A172 (cell line): ENCODE results near the gene MYL6. TPM values are rescaled to one million over a fixed set of nuclear protein-coding genes. Genes with fewer than 3 reads are reported as not detected.

Source experiments
- DNase-seq: peaks from one replicate; pipeline ENCODE4 v3.0.0-alpha.2; 2015; ENCODE audit warnings: low spot score
- total RNA-seq: library from RNA; depleted of rRNA; stranded (reverse); fragments of >200 nt; shearing (Covaris generic); gene quantifications from 2 replicates; pipeline ENCODE4 v1.2.3, GENCODE V29; 2014; rRNA removed

MYL6 gene
- total RNA-seq, 1 experiment from 2014 or later = 2,063 TPM

GRCh38 chr12:56189099-56189917 is 31.1 kb downstream of the MYL6 start, which contains the start of gene SMARCC2:
SMARCC2 (minus strand) TSS chr12:56189483; CDS start chr12:56189461, 22 bp downstream.
- peak; percentile 82 for DNase-seq

GRCh38 chr12:56189918-56190694 is 31.9 kb downstream of the MYL6 start:
- DNase-seq = peak; percentile 82

DNA sequence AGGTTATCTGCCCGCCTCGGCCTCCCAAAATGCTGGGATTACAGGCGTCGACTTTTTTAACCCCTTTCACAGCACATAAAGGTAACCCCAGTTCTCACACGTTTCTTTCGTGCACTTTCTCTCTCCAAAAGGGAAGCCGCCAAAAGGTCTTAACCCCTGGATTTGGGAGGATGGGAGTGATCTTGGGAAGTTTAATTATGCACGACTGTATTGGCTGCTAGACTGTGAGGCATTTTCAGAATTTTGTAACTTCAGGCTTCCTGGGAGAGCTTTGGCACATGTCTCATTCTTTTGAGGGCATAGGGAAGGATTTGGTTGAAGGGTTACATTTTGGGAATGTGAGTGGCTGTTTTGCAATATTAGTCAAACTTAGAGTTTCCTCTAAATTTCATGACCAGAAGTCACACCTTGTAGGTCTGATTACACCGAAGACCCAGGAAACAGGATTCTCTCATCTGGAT is 32.6 kb downstream of the MYL6 start:
- no peak for DNase-seq

DNA sequence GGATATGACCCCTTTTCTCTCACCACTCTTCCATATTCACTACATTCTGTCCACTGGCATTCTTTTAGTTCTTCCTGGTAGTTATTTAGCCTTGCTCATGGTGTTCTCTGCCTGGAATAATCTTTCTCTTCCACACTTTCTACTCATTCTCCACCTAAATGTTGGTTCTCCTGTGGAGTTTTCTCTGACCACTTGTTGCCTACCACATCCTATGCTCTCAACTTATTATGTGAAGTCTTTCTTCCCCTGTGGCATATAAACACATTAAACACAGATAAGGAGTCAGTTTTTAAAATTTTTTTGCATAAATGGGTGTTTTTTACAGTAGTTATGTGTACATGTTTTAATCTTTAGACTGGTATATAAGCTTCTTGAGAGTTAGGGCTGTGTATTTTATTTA is 34.4 kb downstream of the MYL6 start:
- no peak for DNase-seq

DNA sequence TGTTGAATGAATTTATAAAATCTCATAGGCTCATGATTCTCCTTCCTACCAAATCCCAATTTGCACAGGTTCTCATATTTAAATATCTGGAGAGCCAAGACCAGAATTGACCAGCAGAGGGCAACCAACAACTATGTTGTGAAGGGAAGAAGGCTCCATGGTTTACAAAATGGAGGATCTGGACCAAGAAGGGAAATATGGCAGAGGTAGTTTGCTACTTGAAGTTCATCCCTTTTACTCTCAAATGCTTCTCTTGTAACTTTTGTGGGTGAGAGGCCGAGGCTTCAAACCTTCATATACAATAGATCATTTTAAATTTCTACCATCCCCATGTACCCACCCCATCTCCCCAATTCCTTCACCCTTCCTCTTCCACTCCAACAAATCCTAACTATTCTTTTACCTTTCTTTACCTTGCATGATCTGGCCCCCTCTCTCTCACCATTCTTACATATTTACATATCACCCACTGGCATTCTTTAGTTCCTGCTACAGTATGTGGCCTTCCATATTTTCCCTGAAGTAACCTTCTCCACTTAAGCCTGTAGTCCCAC is 34.9 kb downstream of the MYL6 start:
- peak; percentile 79 for DNase-seq

DNA sequence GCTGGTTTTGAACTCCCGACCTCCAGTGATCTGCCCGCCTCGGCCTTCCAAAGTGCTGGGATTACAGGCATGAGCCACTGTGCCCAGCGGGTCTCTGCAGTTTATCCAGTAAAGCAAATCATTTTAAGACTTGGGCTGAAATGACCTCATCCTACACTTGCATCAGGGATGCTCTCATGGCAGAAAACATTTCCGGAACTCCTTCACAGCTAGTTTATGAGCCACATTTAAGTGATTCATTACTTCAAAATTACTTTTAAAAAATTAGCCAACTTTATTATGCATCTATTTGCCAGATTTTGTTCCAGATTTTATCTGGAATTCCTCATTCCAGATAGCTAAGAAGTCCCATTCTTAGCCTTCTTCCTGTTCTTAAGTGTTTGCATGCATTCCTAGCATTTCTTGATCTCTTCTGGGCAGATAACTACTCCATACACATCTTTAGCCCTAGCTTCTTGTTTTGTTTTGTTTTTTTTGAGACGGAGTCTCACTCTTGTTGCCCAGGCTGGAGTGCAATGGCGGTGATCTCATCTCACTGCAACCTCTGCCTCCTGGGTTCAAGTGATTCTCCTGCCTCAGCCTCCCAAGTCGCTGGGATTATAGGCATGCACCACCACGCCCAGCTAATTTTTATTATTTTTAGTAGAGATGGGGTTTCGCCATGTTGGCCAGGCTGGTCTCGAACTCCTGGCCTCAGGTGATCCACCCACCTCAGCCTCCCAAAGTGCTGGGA is 38.8 kb downstream of the MYL6 start:
- peak; percentile 93 for DNase-seq

- DNase-seq = no peak
These were observed 39.9 kb downstream of the MYL6 start for GRCh38 chr12:56197921-56198635.

DNA sequence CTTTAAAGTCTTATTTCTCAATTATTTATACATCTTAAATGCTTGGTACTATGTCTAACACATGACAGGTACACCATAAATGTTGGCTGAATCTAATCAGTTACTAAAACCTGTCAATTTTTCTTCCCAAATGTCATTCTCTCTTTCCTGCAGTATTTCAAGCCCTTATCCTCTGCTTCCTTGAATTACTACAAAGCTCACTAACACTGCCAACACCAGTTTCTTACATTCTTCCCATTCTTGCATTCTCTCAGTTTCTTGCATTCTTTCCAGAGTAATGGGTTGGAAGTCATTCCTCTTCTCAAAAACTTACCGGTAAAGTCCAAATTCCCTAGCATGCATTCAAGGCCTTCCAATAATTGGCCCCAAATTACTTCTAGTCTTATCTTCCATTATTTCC is 40.7 kb downstream of the MYL6 start:
- no peak for DNase-seq

DNA sequence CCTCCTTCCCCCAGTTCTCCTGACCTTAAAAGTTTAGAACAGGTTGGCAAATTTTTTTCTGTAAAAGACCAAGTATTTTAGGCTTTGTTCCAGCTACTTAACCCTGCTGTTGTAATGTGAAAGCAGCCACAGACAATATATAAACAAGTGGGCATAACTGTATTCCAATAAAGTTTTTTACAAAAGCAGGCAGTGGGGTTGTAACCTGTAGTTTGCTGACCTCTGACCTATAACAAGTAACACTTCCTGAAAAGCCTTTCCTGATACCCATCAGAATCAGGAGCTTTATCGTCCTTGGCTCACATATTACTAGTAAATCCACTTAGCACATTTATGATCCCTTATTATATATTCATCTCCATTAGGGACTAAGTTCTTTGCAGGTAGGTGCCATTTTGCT is 44.2 kb downstream of the MYL6 start:
- no peak for DNase-seq

DNA sequence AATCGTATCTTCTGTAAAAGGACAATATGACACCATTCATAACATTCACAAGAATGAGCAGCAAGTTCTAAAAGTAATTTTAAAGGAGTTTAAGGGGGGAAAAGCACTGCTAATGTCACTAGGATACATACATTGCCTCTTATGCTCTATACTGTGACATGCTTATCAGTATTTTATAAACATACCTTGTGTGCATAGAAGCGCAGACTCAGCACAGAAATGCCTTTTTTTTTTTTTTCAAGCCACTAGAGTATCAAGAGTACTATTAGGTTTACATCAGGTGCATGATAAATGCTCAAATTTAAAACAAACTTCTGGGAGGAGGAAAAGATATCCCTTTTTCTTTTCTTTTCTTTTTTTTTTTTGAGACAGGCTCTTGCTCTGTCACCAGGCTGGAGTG is 44.7 kb downstream of the MYL6 start:
- DNase-seq = no peak

- DNase-seq = no peak
These were observed 46.1 kb downstream of the MYL6 start for GRCh38 chr12:56204275-56204674.

GRCh38 chr12:56205445-56205844 is 47.3 kb downstream of the MYL6 start:
- DNase-seq = no peak

DNA sequence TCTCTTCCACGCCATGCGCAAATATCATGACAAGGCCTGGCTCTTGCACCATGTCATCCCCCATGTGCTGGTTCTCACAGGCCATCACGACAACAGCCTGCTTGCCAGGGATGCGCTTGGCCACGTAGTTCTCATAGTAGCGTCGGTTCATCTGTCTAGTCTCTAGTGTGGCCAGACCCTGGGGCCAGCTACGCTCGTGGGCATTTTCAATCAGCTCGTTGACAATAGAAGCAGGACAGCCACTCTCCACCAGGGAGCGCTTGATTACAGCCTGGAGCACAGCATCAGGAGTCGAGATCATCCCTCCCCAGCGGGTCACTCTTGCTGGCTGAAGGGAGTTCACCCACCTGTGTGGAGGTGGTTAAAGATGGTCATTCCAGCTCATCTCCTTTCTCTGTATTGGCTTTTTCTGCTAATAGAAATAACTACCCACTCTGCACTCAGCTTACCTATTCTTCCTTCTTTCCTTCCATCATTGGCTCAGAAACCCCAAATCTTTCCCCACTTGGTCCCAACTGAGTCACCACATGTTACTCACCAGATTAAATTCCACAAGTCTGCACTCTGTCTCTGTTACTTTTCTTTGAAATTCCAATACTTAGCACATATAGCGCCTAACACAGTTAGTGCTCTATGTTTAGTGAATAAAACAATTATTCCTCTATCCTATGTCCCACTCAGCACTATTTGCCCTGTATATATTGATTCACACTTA is 48.5 kb downstream of the MYL6 start:
- peak; percentile 50 for DNase-seq

DNA sequence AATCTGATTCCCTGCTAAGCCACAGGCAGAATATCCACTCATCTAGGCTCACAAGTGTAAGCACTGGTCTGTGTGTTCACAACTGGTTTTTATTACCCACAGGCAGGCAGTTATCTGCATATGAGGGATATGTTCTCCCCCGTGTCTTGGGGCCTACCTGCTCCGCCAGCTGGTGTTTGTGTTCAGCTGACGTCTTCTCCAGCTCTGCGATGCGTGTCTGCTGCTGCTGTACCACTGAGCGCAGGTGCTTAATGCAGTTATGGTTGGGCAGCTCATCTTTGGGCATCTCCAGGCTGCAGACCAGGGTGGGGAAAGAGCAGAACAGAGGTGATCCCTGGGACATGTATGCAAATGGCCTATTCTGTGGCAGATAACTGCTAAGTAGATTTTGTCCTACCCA is 49.8 kb downstream of the MYL6 start:
- no peak for DNase-seq

Other genes starting within 250 kb of the MYL6 start
- 37.0 and 52.5 TPM in 2 replicates for gene PYM1, start 230.5 kb upstream of the MYL6 start, total RNA-seq
- 33.4 and 42.9 TPM in 2 replicates for gene DGKA, start 227.2 kb upstream of the MYL6 start, total RNA-seq
- gene PMEL, start 192.3 kb upstream of the MYL6 start, total RNA-seq = 1.1 and 2.0 TPM in 2 replicates
- 91.6 and 100 TPM in 2 replicates for gene CDK2, start 191.5 kb upstream of the MYL6 start, total RNA-seq
- 47.8 and 50.1 TPM in 2 replicates for gene RAB5B, start 184.3 kb upstream of the MYL6 start, total RNA-seq
- gene SUOX, start 161.1 kb upstream of the MYL6 start, total RNA-seq = 8.9 and 14.4 TPM in 2 replicates
- 1.4 and 2.4 TPM in 2 replicates for gene IKZF4, start 137.3 kb upstream of the MYL6 start, total RNA-seq
- 358 and 1,165 TPM in 2 replicates for gene RPS26, start 116.4 kb upstream of the MYL6 start, total RNA-seq
- 0.64 and 2.4 TPM in 2 replicates for gene ERBB3, start 78.2 kb upstream of the MYL6 start, total RNA-seq
- gene PA2G4, start 53.8 kb upstream of the MYL6 start, total RNA-seq = 246 and 349 TPM in 2 replicates
- 1,898 and 3,438 TPM in 2 replicates for gene RPL41, start 41.7 kb upstream of the MYL6 start, total RNA-seq
- gene ZC3H10, start 40.1 kb upstream of the MYL6 start, total RNA-seq = 1.8 and 2.9 TPM in 2 replicates
- gene ESYT1, start 30.1 kb upstream of the MYL6 start, total RNA-seq = 119 and 164 TPM in 2 replicates
- 76.0 and 139 TPM in 2 replicates for gene MYL6B, start 5.8 kb upstream of the MYL6 start, total RNA-seq
- gene SMARCC2, start 31.1 kb downstream of the MYL6 start, total RNA-seq = 27.4 and 27.9 TPM in 2 replicates
- 51.8 and 52.9 TPM in 2 replicates for gene RNF41, start 63.6 kb downstream of the MYL6 start, total RNA-seq
- 60.9 and 65.0 TPM in 2 replicates for gene NABP2, start 66.0 kb downstream of the MYL6 start, total RNA-seq
- gene SLC39A5, start 71.7 kb downstream of the MYL6 start, total RNA-seq = not detected in 2 replicates
- gene ANKRD52, start 100.0 kb downstream of the MYL6 start, total RNA-seq = 33.4 and 34.0 TPM in 2 replicates
- gene COQ10A, start 108.6 kb downstream of the MYL6 start, total RNA-seq = 21.5 and 34.6 TPM in 2 replicates
- gene CS, start 142.0 kb downstream of the MYL6 start, total RNA-seq = 135 and 142 TPM in 2 replicates
- 109 and 126 TPM in 2 replicates for gene CNPY2, start 157.6 kb downstream of the MYL6 start, total RNA-seq
- 15.6 and 22.0 TPM in 2 replicates for gene PAN2, start 175.6 kb downstream of the MYL6 start, total RNA-seq
- gene IL23A, start 180.5 kb downstream of the MYL6 start, total RNA-seq = 1.8 TPM in 1 of 2 replicates, not detected in the other
- 66.6 and 68.2 TPM in 2 replicates for gene STAT2, start 201.7 kb downstream of the MYL6 start, total RNA-seq
- gene APOF, start 204.5 kb downstream of the MYL6 start, total RNA-seq = not detected in 2 replicates